NCI-H2107 treated with DMSO at 0.1 percent for 48 hours (cell line): ENCODE results near the gene S100A8.
"Not testable (repeated sequence)": the region's sequence is repeated elsewhere in the genome, so short reads cannot be mapped to it uniquely, and the experiment has no call there.

Source experiments
- DNase-seq: peaks from one replicate; lab custom pipeline; 2025; ENCODE audit not compliant: unreplicated experiment; lab: John Stamatoyannopoulos, UW

Gene S100A8

GRCh38 chr1:153390938-153391710 lies at the start of gene S100A8:
Gene S100A8 (minus strand): TSS chr1:153391073. CDS start chr1:153390535, 538 bp downstream.
- peak; percentile 59 for DNase-seq

- no peak for DNase-seq
These were observed 48.4 kb upstream of the S100A8 start for GRCh38 chr1:153439273-153439672.

GRCh38 chr1:153438599-153438998 lies 47.7 kb upstream of the S100A8 start:
- DNase-seq = no peak

- DNase-seq = no peak
These were observed 46.4 kb upstream of the S100A8 start for GRCh38 chr1:153437236-153437635.

- DNase-seq = no peak
These were observed 44.0 kb upstream of the S100A8 start for GRCh38 chr1:153434746-153435455.

- DNase-seq = no peak
These were observed 42.2 kb upstream of the S100A8 start for GRCh38 chr1:153432874-153433681.

GRCh38 chr1:153431928-153432327 lies 41.1 kb upstream of the S100A8 start:
- no peak for DNase-seq

- no peak for DNase-seq
These were observed 40.6 kb upstream of the S100A8 start for GRCh38 chr1:153431427-153431826.

- no peak for DNase-seq
These were observed 40.1 kb upstream of the S100A8 start for GRCh38 chr1:153431002-153431401.

- no peak for DNase-seq
These were observed 39.7 kb upstream of the S100A8 start for GRCh38 chr1:153430561-153430960.

- DNase-seq = no peak
These were observed 39.3 kb upstream of the S100A8 start for GRCh38 chr1:153430166-153430553.

- DNase-seq = no peak
These were observed 38.6 kb upstream of the S100A8 start for GRCh38 chr1:153429266-153430165.

- no peak for DNase-seq
These were observed 37.9 kb upstream of the S100A8 start for GRCh38 chr1:153428791-153429190.

- no peak for DNase-seq
These were observed 37.3 kb upstream of the S100A8 start for GRCh38 chr1:153428073-153428638.

- no peak for DNase-seq
These were observed 35.9 kb upstream of the S100A8 start for GRCh38 chr1:153426809-153427208.

- no peak for DNase-seq
These were observed 31.7 kb upstream of the S100A8 start for GRCh38 chr1:153422450-153423068.

GRCh38 chr1:153420306-153420705 lies 29.4 kb upstream of the S100A8 start:
- DNase-seq = no peak

- DNase-seq = not testable (repeated sequence)
These were observed 28.5 kb upstream of the S100A8 start for GRCh38 chr1:153419436-153419793.

GRCh38 chr1:153418758-153419435 lies 28.0 kb upstream of the S100A8 start:
- DNase-seq = not testable (repeated sequence)
